ENCODE measurements around the gene ABHD16A. TPM values are rescaled to one million over a fixed set of nuclear protein-coding genes. Genes with fewer than 3 reads are reported as not detected.
A peak's percentile ranks its signal among the peaks of the same experiment; 100 is the strongest.

Gene ABHD16A
- total and polyA plus RNA-seq, 2 of the 13 experiments (the other 11 are each of a cell fraction or from before 2014, with no cell fraction given), result 43.5 to 45.4 TPM

DNA sequence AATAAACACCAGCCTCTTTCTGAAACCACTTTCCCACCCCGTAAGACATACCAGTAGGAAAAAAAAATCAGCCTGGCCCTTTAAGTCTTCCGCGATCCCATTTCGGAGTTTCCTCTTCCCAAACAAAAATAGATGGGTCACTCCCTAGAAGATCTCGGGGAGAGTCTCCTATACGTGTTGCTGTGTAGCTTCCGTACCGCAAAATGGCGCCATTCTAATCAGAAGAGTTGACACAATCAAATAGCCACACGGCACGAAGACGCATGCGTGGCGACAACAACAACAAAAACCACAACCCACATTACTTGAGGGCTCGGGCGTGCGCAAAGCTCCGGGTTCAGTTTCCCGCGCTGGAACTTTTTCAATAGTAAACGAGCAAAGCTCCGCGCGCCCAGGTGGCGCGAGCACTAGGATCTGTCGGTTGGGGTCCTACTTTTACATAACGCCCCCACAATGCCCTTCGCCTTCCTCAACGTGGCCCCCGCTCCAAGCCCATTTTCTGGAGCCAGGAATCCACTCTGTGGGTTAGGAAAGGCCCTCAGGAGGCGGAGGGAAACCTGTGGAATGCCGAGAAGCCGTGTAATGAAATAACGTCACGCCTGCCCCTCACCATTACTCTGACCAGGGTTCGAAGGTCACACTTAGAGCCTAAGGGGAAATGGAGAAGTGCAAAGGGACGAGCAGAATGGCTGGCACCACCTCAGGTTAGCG is 38.2 kb downstream of the ABHD16A start, which contains the start of gene GPANK1 (continued):
- TF ChIP-seq ATF1 (CRISPR knock-in tag; IDR thresholded peaks at IDR 0.05) (peak; percentile 73; the same call in 1 of the 2 replicates), HNRNPUL1 (IDR thresholded peaks at IDR 0.05; ENCODE audit: low read depth, low read length) (no peak), ZNF207 (IDR thresholded peaks at IDR 0.05; ENCODE audit: borderline replicate concordance) (no peak), HOXA5 (CRISPR knock-in tag; IDR thresholded peaks at IDR 0.05) (no peak), ZNF841 (CRISPR knock-in tag; IDR thresholded peaks at IDR 0.05; ENCODE audit: borderline replicate concordance) (no peak; the same call in 1 of the 2 replicates), ZNF713 (CRISPR knock-in tag; IDR thresholded peaks at IDR 0.05) (0 out of 2 replicates have a peak, but pooled peaks have one; percentile 83), TSC22D2 (CRISPR knock-in tag; IDR thresholded peaks at IDR 0.05; ENCODE audit: borderline replicate concordance) (no peak), PHF8 (CRISPR knock-in tag; IDR thresholded peaks at IDR 0.05) (peak; percentile 17; the same call in 1 of the 2 replicates), TOPORS (CRISPR knock-in tag; IDR thresholded peaks at IDR 0.05) (no peak), SAP130 (CRISPR knock-in tag; IDR thresholded peaks at IDR 0.05; ENCODE audit: low read depth) (peak; percentile 86), MAZ (IDR thresholded peaks at IDR 0.05; ENCODE audit: borderline replicate concordance, low read depth, low read length) (no peak), MAZ (CRISPR knock-in tag; IDR thresholded peaks at IDR 0.05; ENCODE audit: low read depth) (no peak; the same call in 1 of the 2 replicates), ZNF20 (CRISPR knock-in tag; IDR thresholded peaks at IDR 0.05) (no peak), NPAS2 (CRISPR knock-in tag; IDR thresholded peaks at IDR 0.05; ENCODE audit: borderline replicate concordance) (0 out of 2 replicates have a peak, but pooled peaks have one; percentile 14), SALL1 (CRISPR knock-in tag; IDR thresholded peaks at IDR 0.05) (peak; percentile 75), BHLHE40 (IDR thresholded peaks at IDR 0.05; ENCODE audit: low read length) (peak; percentile 23; the same call in 1 of the 2 replicates), GATA4 (IDR thresholded peaks at IDR 0.05; ENCODE audit: borderline replicate concordance, low read depth) (no peak; the same call in 1 of the 2 replicates), FIP1L1 (IDR thresholded peaks at IDR 0.05; ENCODE audit: borderline replicate concordance, insufficient read depth, low read depth, low read length) (peak; percentile 58; the same call in 1 of the 2 replicates), ETV5 (CRISPR knock-in tag; IDR thresholded peaks at IDR 0.05; ENCODE audit: borderline replicate concordance) (peak; percentile 34; the same call in 1 of the 2 replicates)
- TF ChIP-seq, protein P1, sequence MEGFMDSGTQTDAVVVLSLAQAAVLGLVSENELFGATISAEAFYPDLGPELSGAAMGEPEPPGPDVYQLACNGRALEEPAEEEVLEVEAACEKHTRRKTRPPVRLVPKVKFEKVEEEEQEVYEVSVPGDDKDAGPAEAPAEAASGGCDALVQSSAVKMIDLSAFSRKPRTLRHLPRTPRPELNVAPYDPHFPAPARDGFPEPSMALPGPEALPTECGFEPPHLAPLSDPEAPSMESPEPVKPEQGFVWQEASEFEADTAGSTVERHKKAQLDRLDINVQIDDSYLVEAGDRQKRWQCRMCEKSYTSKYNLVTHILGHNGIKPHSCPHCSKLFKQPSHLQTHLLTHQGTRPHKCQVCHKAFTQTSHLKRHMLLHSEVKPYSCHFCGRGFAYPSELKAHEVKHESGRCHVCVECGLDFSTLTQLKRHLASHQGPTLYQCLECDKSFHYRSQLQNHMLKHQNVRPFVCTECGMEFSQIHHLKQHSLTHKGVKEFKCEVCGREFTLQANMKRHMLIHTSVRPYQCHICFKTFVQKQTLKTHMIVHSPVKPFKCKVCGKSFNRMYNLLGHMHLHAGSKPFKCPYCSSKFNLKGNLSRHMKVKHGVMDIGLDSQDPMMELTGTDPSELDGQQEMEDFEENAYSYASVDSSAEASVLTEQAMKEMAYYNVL (CRISPR knock-in tag; IDR thresholded peaks at IDR 0.05; ENCODE audit: borderline replicate concordance), result no peak
- TF ChIP-seq, protein P2, sequence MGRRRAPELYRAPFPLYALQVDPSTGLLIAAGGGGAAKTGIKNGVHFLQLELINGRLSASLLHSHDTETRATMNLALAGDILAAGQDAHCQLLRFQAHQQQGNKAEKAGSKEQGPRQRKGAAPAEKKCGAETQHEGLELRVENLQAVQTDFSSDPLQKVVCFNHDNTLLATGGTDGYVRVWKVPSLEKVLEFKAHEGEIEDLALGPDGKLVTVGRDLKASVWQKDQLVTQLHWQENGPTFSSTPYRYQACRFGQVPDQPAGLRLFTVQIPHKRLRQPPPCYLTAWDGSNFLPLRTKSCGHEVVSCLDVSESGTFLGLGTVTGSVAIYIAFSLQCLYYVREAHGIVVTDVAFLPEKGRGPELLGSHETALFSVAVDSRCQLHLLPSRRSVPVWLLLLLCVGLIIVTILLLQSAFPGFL (CRISPR knock-in tag; IDR thresholded peaks at IDR 0.05), result no peak
- TF ChIP-seq, protein P3, sequence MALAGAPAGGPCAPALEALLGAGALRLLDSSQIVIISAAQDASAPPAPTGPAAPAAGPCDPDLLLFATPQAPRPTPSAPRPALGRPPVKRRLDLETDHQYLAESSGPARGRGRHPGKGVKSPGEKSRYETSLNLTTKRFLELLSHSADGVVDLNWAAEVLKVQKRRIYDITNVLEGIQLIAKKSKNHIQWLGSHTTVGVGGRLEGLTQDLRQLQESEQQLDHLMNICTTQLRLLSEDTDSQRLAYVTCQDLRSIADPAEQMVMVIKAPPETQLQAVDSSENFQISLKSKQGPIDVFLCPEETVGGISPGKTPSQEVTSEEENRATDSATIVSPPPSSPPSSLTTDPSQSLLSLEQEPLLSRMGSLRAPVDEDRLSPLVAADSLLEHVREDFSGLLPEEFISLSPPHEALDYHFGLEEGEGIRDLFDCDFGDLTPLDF (CRISPR knock-in tag; IDR thresholded peaks at IDR 0.05), result peak; percentile 97
- TF ChIP-seq, protein P4, sequence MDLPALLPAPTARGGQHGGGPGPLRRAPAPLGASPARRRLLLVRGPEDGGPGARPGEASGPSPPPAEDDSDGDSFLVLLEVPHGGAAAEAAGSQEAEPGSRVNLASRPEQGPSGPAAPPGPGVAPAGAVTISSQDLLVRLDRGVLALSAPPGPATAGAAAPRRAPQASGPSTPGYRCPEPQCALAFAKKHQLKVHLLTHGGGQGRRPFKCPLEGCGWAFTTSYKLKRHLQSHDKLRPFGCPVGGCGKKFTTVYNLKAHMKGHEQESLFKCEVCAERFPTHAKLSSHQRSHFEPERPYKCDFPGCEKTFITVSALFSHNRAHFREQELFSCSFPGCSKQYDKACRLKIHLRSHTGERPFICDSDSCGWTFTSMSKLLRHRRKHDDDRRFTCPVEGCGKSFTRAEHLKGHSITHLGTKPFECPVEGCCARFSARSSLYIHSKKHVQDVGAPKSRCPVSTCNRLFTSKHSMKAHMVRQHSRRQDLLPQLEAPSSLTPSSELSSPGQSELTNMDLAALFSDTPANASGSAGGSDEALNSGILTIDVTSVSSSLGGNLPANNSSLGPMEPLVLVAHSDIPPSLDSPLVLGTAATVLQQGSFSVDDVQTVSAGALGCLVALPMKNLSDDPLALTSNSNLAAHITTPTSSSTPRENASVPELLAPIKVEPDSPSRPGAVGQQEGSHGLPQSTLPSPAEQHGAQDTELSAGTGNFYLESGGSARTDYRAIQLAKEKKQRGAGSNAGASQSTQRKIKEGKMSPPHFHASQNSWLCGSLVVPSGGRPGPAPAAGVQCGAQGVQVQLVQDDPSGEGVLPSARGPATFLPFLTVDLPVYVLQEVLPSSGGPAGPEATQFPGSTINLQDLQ (CRISPR knock-in tag; IDR thresholded peaks at IDR 0.05), result peak; percentile 58
